SK-N-SH (cell line): ENCODE data around the gene TWSG1.

Experiments used
- CHD2 ChIP-seq: fragments of 150-350 bp; IDR thresholded peaks from 2 replicates; pipeline ENCODE4 v1.6.1; 2018; ENCODE audit warnings: low read length; ENCODE audit not compliant: partially characterized antibody
- EP300 ChIP-seq, 2 experiments: IDR thresholded peaks; 2 replicates each; pipeline versions ENCODE4 v1.4.0 to v1.6.1; 2012; ENCODE audit warnings: borderline replicate concordance in 1 of 2, low read depth in 1 of 2, low read length in 1 of 2
- FOSL2 ChIP-seq: IDR thresholded peaks from 2 replicates; pipeline ENCODE4 v1.4.0; 2012; ENCODE audit warnings: low read depth, mild to moderate bottlenecking, moderate library complexity, borderline replicate concordance
- GABPA ChIP-seq: IDR thresholded peaks from 2 replicates; pipeline ENCODE4 v1.4.0; 2012; ENCODE audit warnings: low read depth, mild to moderate bottlenecking
- GATA2 ChIP-seq: sonication (generic); formaldehyde crosslinking; IDR thresholded peaks from 2 replicates; pipeline ENCODE4 v1.5.0; 2020; ENCODE audit warnings: mild to moderate bottlenecking, missing genetic modification reagents
- MXI1 ChIP-seq: IDR thresholded peaks from 2 replicates; pipeline ENCODE4 v1.6.1; 2012; ENCODE audit warnings: mild to moderate bottlenecking, low read depth, low read length, improper control_type of control experiment
- NFIC ChIP-seq: IDR thresholded peaks from 2 replicates; pipeline ENCODE4 v1.4.0; 2012; ENCODE audit warnings: borderline replicate concordance
- POLR2AphosphoS5 ChIP-seq: IDR thresholded peaks from 2 replicates; pipeline ENCODE4 v1.6.1; 2012; ENCODE audit warnings: low read depth, low read length
- USF2 ChIP-seq: fragments of 150-350 bp; IDR thresholded peaks from 2 replicates; pipeline ENCODE4 v1.6.1; 2017; ENCODE audit warnings: antibody characterized with exemption, low read length, low read depth, borderline replicate concordance
- TF ChIP-seq, protein P1 (sequence below): fragments of 200-600 bp; sonication (generic); IDR thresholded peaks from 2 replicates; pipeline ENCODE4 v1.6.1; 2017; ENCODE audit warnings: antibody characterized with exemption, mild to moderate bottlenecking, moderate library complexity
- TF ChIP-seq, protein P2 (sequence below): IDR thresholded peaks from 2 replicates; pipeline ENCODE4; 2012
- TF ChIP-seq, protein P3 (sequence below): IDR thresholded peaks from 2 replicates; pipeline ENCODE4 v1.6.1; 2012; ENCODE audit warnings: mild to moderate bottlenecking, low read depth, low read length, moderate library complexity

- TF ChIP-seq CHD2 (no peak), MXI1 (no peak), GATA2 (CRISPR knock-in tag) (no peak), GABPA (no peak), EP300 (IDR thresholded peaks at IDR 0.05; ENCODE audit: borderline replicate concordance in 1 of 2, low read depth in 1 of 2, low read length in 1 of 2) (no peak), USF2 (no peak), NFIC (no peak), POLR2AphosphoS5 (no peak), FOSL2 (no peak)
- TF ChIP-seq, protein P1, sequence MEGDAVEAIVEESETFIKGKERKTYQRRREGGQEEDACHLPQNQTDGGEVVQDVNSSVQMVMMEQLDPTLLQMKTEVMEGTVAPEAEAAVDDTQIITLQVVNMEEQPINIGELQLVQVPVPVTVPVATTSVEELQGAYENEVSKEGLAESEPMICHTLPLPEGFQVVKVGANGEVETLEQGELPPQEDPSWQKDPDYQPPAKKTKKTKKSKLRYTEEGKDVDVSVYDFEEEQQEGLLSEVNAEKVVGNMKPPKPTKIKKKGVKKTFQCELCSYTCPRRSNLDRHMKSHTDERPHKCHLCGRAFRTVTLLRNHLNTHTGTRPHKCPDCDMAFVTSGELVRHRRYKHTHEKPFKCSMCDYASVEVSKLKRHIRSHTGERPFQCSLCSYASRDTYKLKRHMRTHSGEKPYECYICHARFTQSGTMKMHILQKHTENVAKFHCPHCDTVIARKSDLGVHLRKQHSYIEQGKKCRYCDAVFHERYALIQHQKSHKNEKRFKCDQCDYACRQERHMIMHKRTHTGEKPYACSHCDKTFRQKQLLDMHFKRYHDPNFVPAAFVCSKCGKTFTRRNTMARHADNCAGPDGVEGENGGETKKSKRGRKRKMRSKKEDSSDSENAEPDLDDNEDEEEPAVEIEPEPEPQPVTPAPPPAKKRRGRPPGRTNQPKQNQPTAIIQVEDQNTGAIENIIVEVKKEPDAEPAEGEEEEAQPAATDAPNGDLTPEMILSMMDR: no peak
- TF ChIP-seq, protein P2, sequence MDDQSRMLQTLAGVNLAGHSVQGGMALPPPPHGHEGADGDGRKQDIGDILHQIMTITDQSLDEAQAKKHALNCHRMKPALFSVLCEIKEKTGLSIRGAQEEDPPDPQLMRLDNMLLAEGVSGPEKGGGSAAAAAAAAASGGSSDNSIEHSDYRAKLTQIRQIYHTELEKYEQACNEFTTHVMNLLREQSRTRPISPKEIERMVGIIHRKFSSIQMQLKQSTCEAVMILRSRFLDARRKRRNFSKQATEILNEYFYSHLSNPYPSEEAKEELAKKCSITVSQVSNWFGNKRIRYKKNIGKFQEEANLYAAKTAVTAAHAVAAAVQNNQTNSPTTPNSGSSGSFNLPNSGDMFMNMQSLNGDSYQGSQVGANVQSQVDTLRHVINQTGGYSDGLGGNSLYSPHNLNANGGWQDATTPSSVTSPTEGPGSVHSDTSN: no peak
- TF ChIP-seq, protein P3, sequence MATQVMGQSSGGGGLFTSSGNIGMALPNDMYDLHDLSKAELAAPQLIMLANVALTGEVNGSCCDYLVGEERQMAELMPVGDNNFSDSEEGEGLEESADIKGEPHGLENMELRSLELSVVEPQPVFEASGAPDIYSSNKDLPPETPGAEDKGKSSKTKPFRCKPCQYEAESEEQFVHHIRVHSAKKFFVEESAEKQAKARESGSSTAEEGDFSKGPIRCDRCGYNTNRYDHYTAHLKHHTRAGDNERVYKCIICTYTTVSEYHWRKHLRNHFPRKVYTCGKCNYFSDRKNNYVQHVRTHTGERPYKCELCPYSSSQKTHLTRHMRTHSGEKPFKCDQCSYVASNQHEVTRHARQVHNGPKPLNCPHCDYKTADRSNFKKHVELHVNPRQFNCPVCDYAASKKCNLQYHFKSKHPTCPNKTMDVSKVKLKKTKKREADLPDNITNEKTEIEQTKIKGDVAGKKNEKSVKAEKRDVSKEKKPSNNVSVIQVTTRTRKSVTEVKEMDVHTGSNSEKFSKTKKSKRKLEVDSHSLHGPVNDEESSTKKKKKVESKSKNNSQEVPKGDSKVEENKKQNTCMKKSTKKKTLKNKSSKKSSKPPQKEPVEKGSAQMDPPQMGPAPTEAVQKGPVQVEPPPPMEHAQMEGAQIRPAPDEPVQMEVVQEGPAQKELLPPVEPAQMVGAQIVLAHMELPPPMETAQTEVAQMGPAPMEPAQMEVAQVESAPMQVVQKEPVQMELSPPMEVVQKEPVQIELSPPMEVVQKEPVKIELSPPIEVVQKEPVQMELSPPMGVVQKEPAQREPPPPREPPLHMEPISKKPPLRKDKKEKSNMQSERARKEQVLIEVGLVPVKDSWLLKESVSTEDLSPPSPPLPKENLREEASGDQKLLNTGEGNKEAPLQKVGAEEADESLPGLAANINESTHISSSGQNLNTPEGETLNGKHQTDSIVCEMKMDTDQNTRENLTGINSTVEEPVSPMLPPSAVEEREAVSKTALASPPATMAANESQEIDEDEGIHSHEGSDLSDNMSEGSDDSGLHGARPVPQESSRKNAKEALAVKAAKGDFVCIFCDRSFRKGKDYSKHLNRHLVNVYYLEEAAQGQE: no peak
These were observed 8.9 kb upstream of the TWSG1 start for GRCh38 chr18:9325716-9326115.
